H9 (cell line): ENCODE data around the gene TMEM52B. TPM values are rescaled to one million over a fixed set of nuclear protein-coding genes. Genes with fewer than 3 reads are reported as not detected.

Experiments used
- DNase-seq: peaks from one replicate; pipeline ENCODE4 v3.0.0-alpha.2; 2017
- H2AFZ ChIP-seq: one replicate; pipeline ENCODE4 v1.6.1; 2013; ENCODE audit warnings: mild to moderate bottlenecking, low read length, control low read depth, moderate library complexity
- H2AK5ac ChIP-seq: 2 replicates; pipeline ENCODE4 v1.6.1; 2013; ENCODE audit warnings: low read length, control low read depth, mixed read lengths; ENCODE audit not compliant: insufficient read length
- H2BK120ac ChIP-seq: one replicate; pipeline ENCODE4 v1.6.1; 2013; ENCODE audit warnings: low read depth, mild to moderate bottlenecking, low read length, control low read depth, inconsistent platforms; ENCODE audit not compliant: poor library complexity, severe bottlenecking
- H2BK12ac ChIP-seq: 2 replicates; pipeline ENCODE4 v1.6.1; 2013; ENCODE audit warnings: low read length, control low read depth, mixed read lengths, low read depth; ENCODE audit not compliant: insufficient read length
- H2BK15ac ChIP-seq: 2 replicates; pipeline ENCODE4 v1.6.1; 2013; ENCODE audit warnings: low read depth, low read length, control low read depth
- H2BK20ac ChIP-seq: one replicate; pipeline ENCODE4 v1.6.1; 2013; ENCODE audit warnings: low read depth, mild to moderate bottlenecking, low read length, control low read depth, inconsistent platforms; ENCODE audit not compliant: poor library complexity, severe bottlenecking
- H2BK5ac ChIP-seq: 2 replicates; pipeline ENCODE4 v1.6.1; 2013; ENCODE audit warnings: low read length, control low read depth, mixed read lengths; ENCODE audit not compliant: insufficient read length
- H3K14ac ChIP-seq: 2 replicates; pipeline ENCODE4 v1.6.1; 2013; ENCODE audit warnings: low read length, control low read depth; ENCODE audit not compliant: insufficient read depth
- H3K18ac ChIP-seq: 2 replicates; pipeline ENCODE4 v1.6.1; 2013; ENCODE audit warnings: low read depth, mild to moderate bottlenecking, mixed read lengths, low read length, control low read depth; ENCODE audit not compliant: insufficient read length
- H3K23ac ChIP-seq: 2 replicates; pipeline ENCODE4 v1.6.1; 2013; ENCODE audit warnings: low read length, control low read depth, mixed read lengths, low read depth; ENCODE audit not compliant: insufficient read length
- H3K23me2 ChIP-seq: 2 replicates; pipeline ENCODE4 v1.6.1; 2013; ENCODE audit warnings: low read depth, mild to moderate bottlenecking, mixed read lengths, low read length, control low read depth; ENCODE audit not compliant: insufficient read length, poor library complexity, severe bottlenecking
- H3K27ac ChIP-seq: 2 replicates; pipeline ENCODE4 v1.5.1; 2013; ENCODE audit warnings: low read length, control low read depth, mixed read lengths, low read depth; ENCODE audit not compliant: insufficient read length
- H3K27me3 ChIP-seq: 2 replicates; pipeline ENCODE4 v1.6.1; 2013; ENCODE audit warnings: low read length, control low read depth, inconsistent platforms; ENCODE audit not compliant: insufficient read depth
- H3K4ac ChIP-seq: 2 replicates; pipeline ENCODE4 v1.6.1; 2013; ENCODE audit warnings: low read depth, mild to moderate bottlenecking, control low read depth, inconsistent platforms, low read length, moderate library complexity
- H3K4me1 ChIP-seq: 2 replicates; pipeline ENCODE4 v1.6.1; 2013; ENCODE audit warnings: low read length, control low read depth, inconsistent platforms; ENCODE audit not compliant: insufficient read depth
- H3K4me2 ChIP-seq: 2 replicates; pipeline ENCODE4 v1.6.1; 2013; ENCODE audit warnings: low read length, control low read depth, mixed read lengths; ENCODE audit not compliant: insufficient read length, insufficient read depth
- H3K56ac ChIP-seq: 2 replicates; pipeline ENCODE4 v1.6.1; 2013; ENCODE audit warnings: low read depth, mild to moderate bottlenecking, mixed read lengths, low read length, control low read depth; ENCODE audit not compliant: insufficient read length
- H3K79me1 ChIP-seq: 2 replicates; pipeline ENCODE4 v1.6.1; 2013; ENCODE audit warnings: low read depth, mild to moderate bottlenecking, moderate library complexity, low read length, control low read depth, inconsistent platforms; ENCODE audit not compliant: insufficient read depth, poor library complexity, severe bottlenecking
- H3K79me2 ChIP-seq: 2 replicates; pipeline ENCODE4 v1.6.1; 2013; ENCODE audit warnings: low read length, control low read depth, inconsistent platforms; ENCODE audit not compliant: insufficient read depth
- H3K9ac ChIP-seq: 2 replicates; pipeline ENCODE4 v1.6.1; 2013; ENCODE audit warnings: low read length, control low read depth, mixed read lengths; ENCODE audit not compliant: insufficient read length; ENCODE audit errors: extremely low read depth
- H3K9me3 ChIP-seq: one replicate; pipeline ENCODE4 v1.6.1; 2013; ENCODE audit warnings: low read depth, low read length, inconsistent platforms; ENCODE audit not compliant: control insufficient read depth
- H3T11ph ChIP-seq: one replicate; pipeline ENCODE4 v1.6.1; 2013; ENCODE audit warnings: mild to moderate bottlenecking, low read length, control low read depth, inconsistent platforms
- H4K20me1 ChIP-seq: one replicate; pipeline ENCODE4 v1.6.1; 2013; ENCODE audit not compliant: control insufficient read depth, insufficient read length, insufficient read depth
- H4K5ac ChIP-seq: 2 replicates; pipeline ENCODE4 v1.6.1; 2013; ENCODE audit warnings: low read depth, mild to moderate bottlenecking, mixed read lengths, low read length, control low read depth; ENCODE audit not compliant: insufficient read length
- H4K8ac ChIP-seq: replicated peaks from 2 replicates; pipeline ENCODE4 v1.6.1; 2013; ENCODE audit warnings: low read length, control low read depth, mixed read lengths, low read depth; ENCODE audit not compliant: insufficient read length
- H4K91ac ChIP-seq: 2 replicates; pipeline ENCODE4 v1.6.1; 2013; ENCODE audit warnings: low read depth, mild to moderate bottlenecking, moderate library complexity, mixed read lengths, low read length, control low read depth; ENCODE audit not compliant: insufficient read length
- H3K27ac Mint-ChIP-seq, 3 experiments: 2 replicates in 2 of 3; 3 replicates in 1 of 3; pipeline ENCODE4 v1.8.0; 2020 to 2021; ENCODE audit warnings: mixed read lengths in 3 of 3, mild to moderate bottlenecking in 1 of 3, moderate library complexity in 1 of 3
- H3K27me3 Mint-ChIP-seq: 2 replicates; pipeline ENCODE4 v1.8.0; 2021; ENCODE audit warnings: low read depth, mild to moderate bottlenecking, moderate library complexity, mixed read lengths
- H3K36me3 Mint-ChIP-seq, 3 experiments: 2 replicates in 2 of 3; 3 replicates in 1 of 3; pipeline ENCODE4 v1.8.0; 2020 to 2021; ENCODE audit warnings: low read depth in 3 of 3, mixed read lengths in 3 of 3; ENCODE audit not compliant: insufficient read depth in 1 of 3
- H3K4me1 Mint-ChIP-seq, 2 experiments: 2 replicates each; pipeline ENCODE4 v1.8.0; 2020; ENCODE audit warnings: mixed read lengths in 2 of 2
- H3K4me3 Mint-ChIP-seq, 2 experiments: 2 replicates in 1 of 2; 3 replicates in 1 of 2; pipeline ENCODE4 v1.8.0; 2020 to 2021; ENCODE audit warnings: mild to moderate bottlenecking in 2 of 2, mixed read lengths in 2 of 2, moderate library complexity in 1 of 2
- H3K9me3 Mint-ChIP-seq, 2 experiments: 2 replicates in 1 of 2; 3 replicates in 1 of 2; pipeline ENCODE4 v1.8.0; 2020; ENCODE audit warnings: mild to moderate bottlenecking in 2 of 2, mixed read lengths in 2 of 2, moderate library complexity in 1 of 2
- WGBS: extraction: QIAGEN DNeasy Blood & Tissue Kit; methylation state at CpG from one replicate; pipeline ENCODE4 v1.1.7; 2013; ENCODE audit warnings: missing lambda C conversion rate, low lambda C conversion rate, mixed read lengths; ENCODE audit not compliant: insufficient read length; ENCODE audit errors: extremely low coverage; 5-methylcytosine and 5-hydroxymethylcytosine counted together
- total RNA-seq: library from RNA; stranded (reverse); gene quantifications from 2 replicates; pipeline ENCODE4 v1.2.1, GENCODE V29; 2021
- TF ChIP-seq, protein P1 (sequence below): fragments of 200-600 bp; sonication (generic); conservative IDR thresholded peaks from 3 replicates; pipeline ENCODE4 v1.8.0; 2021; ENCODE audit warnings: antibody characterized with exemption, mild to moderate bottlenecking

Gene TMEM52B
- total RNA-seq, 1 experiment from 2014 or later, result not detected

DNA sequence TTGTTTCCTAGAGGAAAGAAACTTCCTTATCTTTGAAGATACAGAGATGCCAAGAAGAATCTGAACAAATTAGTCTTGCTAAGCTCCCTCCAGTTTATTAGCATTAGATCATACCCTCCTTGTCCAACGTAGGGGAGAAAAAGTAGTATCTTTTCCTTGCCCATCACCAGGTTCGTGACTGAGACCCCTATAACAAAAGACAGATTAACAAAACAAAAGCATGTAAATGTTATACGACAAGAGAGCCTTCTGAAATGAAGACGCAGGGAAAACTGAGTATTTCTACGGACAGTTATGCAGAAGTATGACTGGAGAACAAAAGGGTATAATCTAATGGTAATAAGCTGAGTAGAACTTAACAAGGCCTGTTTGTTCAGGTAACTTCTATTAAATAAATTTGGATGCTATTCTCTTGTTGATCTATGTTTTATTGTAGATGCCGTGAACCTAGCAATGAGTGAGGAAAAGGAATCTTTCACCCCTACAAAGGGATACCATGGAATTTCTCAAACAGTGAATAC lies 45.9 kb upstream of the TMEM52B start:
- no peak overlapping the region for H2BK120ac ChIP-seq
- no peaks in the 10 kb centered on the region; a peak in 1 of 7 replicates for H3K36me3 Mint-ChIP-seq

More for the DNA sequence above, 45.9 kb upstream of the TMEM52B start:
- Histone ChIP-seq H3K27ac (no peak overlapping the region), H3K56ac (no peak overlapping the region), H2AFZ (no peak overlapping the region), H3K4me1 (peaks cover 9% of the 10 kb centered on the region), H2BK15ac (no peak overlapping the region), H3K4ac (no peak overlapping the region), H2BK20ac (no peak overlapping the region), H3K9ac (no peak overlapping the region), H3K23me2 (no peaks in the 10 kb centered on the region), H4K5ac (no peak overlapping the region), H3T11ph (no peak overlapping the region), H2BK5ac (no peak overlapping the region), H2AK5ac (no peak overlapping the region), H3K18ac (no peak overlapping the region), H2BK12ac (no peak overlapping the region), H3K14ac (no peak overlapping the region), H3K4me2 (no peak overlapping the region), H3K79me1 (no peaks in the 10 kb centered on the region), H3K27me3 (no peaks in the 10 kb centered on the region), H3K9me3 (no peaks in the 10 kb centered on the region), H4K8ac (no peak overlapping the region), H3K23ac (no peak overlapping the region), H3K79me2 (no peaks in the 10 kb centered on the region), H4K91ac (no peak overlapping the region), H4K20me1 (no peaks in the 10 kb centered on the region)
- peaks cover 45 to 51% of the 10 kb centered on the region in 2 experiments for H3K4me1 Mint-ChIP-seq
- no peak for DNase-seq
- no peaks in the 10 kb centered on the region; the same call in 1 of the 2 replicates for H3K27me3 Mint-ChIP-seq
- no CpG with 5 or more reads among the region's 6 CpGs for WGBS
- H3K9me3 Mint-ChIP-seq, result peaks cover 0 to 2% of the 10 kb centered on the region in 2 experiments; a peak in 1 of 5 replicates
- TF ChIP-seq, protein P1, sequence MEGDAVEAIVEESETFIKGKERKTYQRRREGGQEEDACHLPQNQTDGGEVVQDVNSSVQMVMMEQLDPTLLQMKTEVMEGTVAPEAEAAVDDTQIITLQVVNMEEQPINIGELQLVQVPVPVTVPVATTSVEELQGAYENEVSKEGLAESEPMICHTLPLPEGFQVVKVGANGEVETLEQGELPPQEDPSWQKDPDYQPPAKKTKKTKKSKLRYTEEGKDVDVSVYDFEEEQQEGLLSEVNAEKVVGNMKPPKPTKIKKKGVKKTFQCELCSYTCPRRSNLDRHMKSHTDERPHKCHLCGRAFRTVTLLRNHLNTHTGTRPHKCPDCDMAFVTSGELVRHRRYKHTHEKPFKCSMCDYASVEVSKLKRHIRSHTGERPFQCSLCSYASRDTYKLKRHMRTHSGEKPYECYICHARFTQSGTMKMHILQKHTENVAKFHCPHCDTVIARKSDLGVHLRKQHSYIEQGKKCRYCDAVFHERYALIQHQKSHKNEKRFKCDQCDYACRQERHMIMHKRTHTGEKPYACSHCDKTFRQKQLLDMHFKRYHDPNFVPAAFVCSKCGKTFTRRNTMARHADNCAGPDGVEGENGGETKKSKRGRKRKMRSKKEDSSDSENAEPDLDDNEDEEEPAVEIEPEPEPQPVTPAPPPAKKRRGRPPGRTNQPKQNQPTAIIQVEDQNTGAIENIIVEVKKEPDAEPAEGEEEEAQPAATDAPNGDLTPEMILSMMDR, result no peak
- peak overlapping the region; percentile 24 to 91 (median 89); a peak in 4 of 7 replicates for H3K27ac Mint-ChIP-seq
- H3K4me3 Mint-ChIP-seq, result no peak overlapping the region; a peak in 1 of 5 replicates
